HG03442 (cell line): ENCODE measurements around the gene VAMP5.
"Not testable (repeated sequence)": the region's sequence is repeated elsewhere in the genome, so short reads cannot be mapped to it uniquely, and the experiment has no call there.

ENCODE experiments used
- ATAC-seq: cut with Tn5 transposase; IDR thresholded peaks from one replicate; pipeline ENCODE4 v1.9.1; 2021; ENCODE audit warnings: mild to moderate bottlenecking, moderate library complexity; ENCODE audit not compliant: unreplicated experiment

Gene VAMP5

DNA sequence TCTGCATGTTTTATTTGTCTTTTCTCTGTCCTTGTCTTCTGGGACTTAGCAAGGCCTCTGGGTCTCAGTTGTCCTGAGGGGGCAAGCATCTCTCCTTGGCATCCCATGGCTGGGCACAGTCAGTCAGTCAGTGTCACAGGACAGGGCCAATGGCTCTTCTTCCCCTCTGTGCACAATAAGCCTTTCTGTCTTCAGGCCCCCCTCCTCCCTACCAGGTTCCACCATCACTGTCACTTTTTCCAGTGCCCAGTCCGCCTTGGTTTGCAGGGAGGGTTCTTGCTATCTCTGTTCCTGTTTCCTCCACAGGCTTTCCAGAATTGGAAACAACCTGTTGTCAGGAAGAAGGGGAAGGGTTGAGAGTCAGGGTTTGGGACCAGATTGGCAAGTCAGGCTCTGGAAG lies 1.7 kb upstream of the VAMP5 start:
- no peak for ATAC-seq

DNA sequence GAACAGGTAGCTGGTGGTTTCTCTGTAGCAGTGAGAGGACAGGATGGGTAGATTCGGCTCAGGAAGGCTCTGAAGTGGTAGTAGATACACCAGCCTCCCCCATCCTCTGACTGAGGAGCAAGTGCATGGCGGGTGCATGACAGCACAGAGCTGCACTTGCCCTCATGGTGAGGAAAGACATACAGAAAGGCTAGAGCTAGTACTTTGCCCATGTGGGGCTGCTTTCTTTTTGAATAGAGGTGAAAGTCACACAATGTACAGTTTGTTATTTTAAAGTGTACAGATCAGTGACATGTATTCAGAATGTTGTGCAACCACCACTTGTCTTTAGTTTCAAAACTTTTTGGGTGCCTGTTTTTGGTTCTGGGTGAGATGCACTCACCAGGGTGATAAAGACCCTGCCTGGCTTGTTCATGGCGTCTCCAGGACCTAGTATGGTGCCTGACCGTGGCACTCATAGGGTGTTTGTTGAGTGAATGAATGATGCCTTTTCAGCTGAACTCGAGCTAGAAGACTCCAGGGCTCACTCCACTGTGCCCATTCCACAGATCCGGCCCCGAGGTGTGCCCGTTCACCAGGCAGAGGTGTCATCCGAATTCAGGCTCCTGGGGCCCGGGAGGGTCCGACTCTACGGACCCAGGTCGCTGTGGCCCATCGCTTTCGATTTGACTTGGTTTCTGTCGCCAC lies 421 bp upstream of the VAMP5 start:
- ATAC-seq, result no peak

DNA sequence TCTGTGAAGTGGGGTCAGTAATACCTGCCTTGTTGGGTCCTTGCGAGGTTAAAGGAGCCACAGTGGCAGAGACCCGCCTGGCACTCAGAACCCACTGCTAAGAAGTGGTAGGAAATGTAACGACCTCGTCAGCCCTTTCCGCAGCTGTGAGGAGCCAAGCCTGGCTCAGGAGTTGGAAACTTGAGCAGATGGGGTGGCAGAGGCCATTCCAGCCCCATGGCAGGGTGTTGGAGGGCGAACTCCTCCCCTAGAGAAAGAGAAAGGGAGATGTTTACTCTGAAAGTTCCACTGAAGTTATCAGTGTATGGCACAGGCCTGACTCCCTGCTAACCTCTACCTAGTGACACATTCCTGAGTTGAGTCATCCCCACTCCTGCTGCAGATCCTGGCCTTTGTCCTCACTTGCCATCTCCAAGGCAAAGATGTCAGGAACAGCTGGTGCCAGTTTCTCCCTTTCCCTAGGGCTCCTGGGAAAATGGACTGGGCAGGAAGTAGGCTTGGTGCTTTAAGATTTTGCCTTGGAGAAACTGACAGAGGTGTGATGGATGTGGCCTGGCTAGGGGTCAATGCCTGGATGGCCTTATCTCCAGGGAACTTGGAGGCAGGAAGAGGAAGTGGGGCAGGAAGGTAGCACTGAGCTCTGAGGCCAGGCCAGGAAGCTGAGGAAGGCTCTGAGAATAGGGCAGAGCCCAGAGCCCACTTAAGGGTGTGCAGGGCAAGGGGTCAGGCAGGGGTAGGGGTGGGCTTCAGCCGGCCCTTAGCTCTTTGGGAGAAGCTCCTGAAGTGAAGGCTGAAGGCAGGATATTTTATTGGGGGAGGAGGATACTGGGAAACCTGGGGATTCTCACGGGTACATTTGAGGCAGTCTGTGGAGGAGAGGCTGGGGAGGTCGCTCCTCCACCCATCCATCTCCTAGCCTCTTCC lies 888 bp downstream of the VAMP5 start:
- peak; percentile 40 for ATAC-seq

DNA sequence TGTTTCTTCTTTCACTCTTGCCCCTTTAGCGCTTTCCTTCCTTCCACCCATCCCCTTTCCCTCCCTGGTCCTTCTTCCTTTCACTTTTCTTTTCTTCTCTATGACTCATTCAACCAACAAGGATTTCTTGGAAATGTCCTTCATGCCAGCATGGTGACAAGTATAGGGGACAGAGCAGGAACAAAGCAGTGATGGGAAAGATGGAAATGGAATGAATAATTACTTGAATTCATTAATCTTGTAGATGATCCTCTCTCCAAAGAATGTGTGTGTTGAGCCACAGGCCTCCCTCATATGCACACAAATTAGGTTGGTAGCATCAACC lies 1.5 kb downstream of the VAMP5 start:
- ATAC-seq, result no peak

DNA sequence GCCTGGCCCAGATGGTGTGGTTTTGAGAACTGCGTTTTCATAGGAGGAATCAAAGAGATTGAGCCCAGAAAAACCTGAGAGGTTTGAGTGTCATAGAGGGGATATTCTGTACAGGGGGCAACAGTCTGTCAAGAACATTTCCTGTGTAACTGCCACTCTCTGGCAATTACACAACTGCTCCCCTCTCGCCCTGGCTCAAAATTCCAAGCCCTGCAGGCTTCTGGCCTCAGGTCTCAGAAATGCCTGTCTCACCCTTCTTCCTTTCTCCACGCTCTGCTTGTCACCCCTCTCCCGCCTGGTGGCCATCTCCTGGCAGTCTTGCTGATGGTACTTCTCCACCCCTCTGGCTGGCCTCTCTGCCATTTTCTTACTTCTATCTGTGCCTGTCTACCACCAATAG lies 4.0 kb downstream of the VAMP5 start:
- ATAC-seq, result no peak

DNA sequence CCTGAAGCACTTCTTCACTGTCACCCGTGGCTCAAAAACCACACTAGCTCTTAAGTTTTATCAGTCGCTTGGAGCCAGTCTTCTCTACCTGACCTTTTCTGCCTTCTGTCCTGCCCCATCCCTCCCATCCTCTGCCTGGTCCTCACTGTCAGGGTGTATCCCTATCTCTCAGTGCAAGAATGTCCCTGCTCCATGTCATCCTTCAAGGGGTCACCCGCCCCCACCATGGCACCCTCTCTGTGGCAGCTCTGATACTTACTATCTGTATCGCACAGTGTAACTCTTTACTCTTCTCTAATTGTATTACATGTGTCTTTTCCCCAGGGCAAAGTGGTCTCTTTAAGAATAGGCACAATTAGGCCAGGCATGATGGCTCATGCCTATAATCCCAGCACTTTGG lies 4.4 kb downstream of the VAMP5 start:
- ATAC-seq, result no peak

DNA sequence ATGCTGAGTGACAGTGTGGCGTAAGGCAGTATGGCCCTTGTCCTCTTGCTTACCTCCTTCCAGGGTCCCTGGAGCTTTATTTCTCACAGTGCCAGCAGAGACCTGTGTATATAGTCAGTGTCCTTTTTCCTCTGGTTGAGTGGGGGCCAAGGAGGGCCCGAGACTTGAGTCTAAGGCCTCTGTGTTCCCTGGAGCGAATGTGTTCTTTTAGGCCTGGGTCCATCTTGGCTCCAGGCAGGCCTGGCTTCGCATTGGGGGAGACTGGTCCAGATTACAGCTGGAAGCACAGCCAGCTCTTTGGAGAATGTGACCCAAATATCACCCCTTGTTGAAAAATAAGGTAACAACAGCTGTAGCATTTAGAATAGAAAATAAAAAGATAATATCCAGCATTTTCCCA lies 5.0 kb downstream of the VAMP5 start:
- no peak for ATAC-seq

DNA sequence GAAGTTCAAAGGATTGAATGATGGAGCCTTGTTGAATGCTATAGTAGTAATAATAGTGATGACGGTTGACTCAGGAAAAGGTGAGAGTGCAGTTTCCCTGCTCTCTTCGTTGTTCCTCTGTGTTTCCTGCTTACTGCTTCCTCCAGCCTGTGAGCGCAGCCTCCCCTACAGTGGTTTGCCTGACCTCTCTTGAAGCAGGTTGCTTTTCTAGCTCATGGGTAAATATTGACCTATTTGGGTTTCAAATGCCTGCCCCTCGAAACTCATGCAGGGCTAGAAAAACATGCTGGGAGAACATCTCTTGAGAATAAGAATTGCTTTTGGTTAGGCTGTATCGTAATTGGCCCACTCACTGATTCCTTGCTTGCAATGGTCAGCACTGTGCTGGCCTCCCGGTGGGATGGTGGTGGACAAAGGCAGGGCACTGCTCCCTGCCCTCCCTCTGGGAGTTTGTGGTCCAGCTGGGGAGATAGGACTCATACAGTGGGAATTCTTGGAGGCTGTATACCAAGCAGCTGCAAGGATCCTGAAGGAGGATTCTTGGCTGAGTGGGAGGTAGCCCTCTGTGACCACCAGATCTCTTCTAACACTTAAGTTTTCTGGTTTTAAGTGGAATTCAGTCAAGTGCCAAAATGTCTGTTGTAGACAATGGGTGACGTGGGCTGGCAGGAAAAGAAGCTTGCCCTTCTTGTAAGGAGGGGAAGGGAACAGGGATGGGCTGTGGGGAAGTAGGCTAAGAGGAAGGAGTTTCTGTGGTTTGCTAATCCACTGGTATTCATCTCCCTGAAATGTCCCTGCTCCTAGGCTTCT lies 6.0 kb downstream of the VAMP5 start:
- no peak for ATAC-seq

DNA sequence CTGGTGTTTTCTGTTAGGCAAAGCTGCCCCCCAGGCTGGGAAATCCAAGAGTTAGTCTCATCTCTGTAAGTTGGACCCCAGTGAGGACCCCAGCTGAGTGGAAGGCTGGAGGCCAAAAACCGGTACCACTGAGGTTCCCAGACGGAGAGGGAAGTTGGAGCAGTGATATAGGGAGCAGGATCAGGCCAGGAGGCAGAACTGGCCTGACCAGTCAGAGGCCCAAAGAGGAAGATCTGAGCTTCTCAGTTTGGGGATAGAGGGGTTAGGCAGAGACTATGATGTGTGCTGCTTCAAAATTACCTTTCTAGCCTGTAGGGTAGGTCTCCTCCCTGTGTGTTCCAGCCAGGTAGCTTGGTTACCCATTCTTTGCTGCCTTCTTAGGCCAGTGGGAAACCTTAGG lies 6.7 kb downstream of the VAMP5 start:
- ATAC-seq, result no peak

DNA sequence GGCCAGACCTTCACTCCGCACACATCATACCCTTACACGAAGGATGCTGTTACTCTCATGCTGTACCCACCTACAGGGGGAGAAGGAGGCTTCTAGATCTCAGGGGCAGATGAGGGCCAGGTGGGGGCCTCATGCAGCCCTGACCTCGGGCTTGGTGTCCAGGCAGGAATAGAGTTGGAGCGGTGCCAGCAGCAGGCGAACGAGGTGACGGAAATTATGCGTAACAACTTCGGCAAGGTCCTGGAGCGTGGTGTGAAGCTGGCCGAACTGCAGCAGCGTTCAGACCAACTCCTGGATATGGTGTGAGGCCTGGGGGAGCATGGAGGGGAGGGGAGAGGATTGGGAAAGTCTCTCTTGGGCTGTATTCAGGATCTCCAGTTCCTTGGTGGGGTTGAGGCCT lies 7.3 kb downstream of the VAMP5 start:
- no peak for ATAC-seq

DNA sequence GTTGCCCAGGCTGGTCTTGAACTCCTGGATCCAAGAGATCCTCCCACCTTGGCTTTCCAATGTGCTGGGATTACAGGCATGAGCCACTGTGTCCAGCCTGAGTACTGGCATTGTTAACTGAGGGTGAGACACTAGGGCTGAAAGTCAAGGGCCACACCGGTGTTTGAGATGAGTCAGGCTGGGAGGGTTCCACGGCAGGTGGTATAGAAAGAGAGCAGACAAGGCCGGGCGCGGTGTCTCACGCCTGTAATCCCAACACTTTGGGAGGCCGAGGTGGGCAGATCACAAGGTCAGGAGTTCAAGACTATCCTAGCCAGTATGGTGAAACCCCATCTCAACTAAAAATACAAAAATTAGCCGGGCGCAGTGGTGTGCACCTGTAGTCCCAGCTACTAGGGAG lies 8.1 kb downstream of the VAMP5 start:
- not testable (repeated sequence) for ATAC-seq

DNA sequence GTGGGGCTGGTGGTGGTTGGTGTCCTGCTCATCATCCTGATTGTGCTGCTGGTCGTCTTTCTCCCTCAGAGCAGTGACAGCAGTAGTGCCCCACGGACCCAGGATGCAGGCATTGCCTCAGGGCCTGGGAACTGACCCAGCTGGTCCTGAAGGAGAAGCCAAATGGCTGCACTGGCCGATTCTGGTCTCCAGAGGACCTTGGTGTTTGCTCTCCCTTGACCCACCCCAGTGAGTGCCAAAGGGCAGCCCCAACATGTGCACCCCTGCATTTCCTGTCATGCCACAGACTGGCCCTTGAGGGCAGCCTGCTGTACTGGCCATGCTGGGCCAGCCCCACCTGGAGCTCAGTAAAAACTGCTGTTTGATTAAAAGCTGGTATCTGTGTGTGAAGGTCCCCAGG lies 8.8 kb downstream of the VAMP5 start:
- no peak for ATAC-seq

DNA sequence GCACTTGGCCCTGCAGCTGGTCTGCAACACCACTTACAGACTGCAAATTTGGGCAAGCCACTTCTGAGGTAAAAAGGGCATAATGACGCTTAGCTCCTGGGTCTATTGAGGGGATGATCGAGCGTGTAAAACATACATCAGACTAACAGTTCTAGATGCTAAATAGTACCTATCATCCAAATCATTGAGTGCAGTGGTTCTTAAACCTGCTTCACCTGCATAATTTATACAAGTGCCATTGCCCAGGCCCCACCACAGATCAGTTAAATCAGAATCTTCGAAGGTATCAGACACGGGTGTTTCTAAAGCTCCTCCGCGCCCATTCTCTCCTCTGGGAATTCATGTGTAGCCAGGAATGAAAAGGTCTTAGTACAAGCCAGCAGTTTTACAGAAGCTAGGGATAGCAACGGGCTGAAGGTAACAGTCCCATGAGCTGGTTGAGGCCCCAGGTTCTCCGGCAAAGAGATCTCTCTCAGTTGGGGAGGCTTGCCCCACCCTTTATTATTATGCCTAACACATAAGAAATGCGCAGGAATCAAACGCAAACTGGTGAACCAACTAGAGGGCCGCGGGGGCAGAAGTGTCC lies 10.6 kb downstream of the VAMP5 start:
- ATAC-seq, result no peak

DNA sequence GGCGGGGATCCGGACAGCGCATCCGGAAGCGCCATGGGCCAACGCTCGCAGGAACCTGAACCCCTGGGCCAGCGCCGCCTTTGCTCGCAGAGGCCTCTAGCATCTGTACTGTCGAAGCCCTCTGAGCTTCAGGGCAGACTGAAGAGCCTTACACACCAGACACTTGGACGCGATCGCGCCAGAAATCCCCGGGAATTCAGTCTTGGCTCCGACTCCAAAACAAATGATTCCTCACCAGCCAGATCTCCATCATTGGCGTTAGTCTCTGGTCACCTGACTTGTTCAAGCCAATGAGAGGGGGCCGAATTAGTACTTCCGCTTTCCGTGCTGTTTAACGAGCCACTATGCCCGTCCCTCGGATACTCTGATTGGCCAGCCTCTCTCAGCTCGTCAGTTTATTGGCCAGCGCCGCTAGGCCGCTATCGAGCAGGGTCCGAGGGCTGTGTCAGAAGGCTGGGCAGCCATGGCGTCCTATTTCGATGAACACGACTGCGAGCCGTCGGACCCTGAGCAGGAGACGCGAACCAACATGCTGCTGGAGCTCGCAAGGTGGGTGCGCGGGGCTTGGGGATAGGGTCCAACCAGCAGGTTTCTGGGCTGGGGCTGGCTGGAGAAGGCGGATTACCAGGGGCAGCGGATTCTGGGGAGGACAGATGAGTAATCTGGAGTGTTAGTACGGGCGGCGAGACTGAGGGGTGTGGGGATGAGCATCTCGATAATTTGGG lies 11.2 kb downstream of the VAMP5 start, which contains the start of gene RNF181:
TSS of gene RNF181 (plus strand) at position 445 of the 725 bp plus-strand sequence. CDS start at position 464, 19 bp downstream.
- ATAC-seq, result peak; percentile 99

DNA sequence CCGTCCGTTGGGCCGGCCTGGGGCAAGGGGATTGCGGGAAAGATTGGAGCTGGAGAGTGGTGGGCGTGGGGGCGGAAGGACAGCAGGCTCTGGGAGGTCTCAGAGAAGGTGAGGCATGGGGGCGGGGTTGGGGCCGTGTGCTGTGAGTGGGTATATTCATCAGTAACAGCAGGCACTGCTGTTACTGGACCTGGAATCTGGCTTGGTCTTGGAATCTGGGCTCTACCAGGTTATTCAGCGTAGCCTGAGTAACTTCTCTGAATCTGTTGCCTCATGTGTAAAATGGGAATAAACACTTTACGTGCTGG lies 11.7 kb downstream of the VAMP5 start:
- no peak for ATAC-seq

DNA sequence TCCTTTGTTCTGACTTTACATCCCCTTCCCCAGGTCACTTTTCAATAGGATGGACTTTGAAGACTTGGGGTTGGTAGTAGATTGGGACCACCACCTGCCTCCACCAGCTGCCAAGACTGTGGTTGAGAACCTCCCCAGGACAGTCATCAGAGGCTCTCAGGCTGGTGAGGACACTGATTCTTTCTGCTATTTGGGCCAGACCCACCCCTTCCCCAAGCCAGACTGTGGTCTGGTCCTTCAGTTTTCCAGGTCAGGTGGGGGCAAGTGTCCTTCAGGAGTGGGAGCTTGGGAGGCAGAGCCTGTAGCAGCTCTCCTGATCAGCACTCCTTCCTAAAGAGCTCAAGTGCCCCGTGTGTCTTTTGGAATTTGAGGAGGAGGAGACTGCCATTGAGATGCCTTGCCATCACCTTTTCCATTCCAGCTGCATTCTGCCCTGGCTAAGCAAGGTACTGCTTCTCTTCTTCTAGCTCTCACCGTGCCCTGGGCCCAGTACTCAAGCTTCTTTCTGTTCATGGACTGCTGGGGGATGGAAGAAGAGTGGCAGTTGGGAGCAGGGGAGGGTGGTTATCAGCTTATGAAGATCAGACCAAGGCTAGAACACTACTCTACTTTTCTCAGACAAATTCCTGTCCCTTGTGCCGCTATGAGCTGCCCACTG lies 12.4 kb downstream of the VAMP5 start:
- ATAC-seq, result no peak

DNA sequence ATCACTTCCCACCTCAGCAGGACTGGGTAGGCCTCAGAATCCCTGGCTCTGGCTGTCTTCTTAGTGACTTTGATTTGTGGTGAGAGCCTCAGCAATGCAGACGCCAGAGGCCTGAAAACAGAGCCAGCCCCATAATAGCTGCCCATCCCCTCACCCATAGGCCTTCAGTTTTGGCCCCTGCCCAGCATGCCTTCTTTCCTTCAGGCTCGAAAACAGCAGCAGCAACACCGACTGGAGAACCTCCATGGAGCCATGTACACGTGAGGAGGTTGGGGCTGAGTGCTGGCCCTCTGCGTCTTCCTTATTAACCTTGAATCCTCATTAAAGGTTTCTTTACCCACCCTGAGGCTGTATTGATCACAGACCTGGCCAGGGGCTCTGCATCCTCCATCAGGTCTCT lies 13.0 kb downstream of the VAMP5 start:
- no peak for ATAC-seq

DNA sequence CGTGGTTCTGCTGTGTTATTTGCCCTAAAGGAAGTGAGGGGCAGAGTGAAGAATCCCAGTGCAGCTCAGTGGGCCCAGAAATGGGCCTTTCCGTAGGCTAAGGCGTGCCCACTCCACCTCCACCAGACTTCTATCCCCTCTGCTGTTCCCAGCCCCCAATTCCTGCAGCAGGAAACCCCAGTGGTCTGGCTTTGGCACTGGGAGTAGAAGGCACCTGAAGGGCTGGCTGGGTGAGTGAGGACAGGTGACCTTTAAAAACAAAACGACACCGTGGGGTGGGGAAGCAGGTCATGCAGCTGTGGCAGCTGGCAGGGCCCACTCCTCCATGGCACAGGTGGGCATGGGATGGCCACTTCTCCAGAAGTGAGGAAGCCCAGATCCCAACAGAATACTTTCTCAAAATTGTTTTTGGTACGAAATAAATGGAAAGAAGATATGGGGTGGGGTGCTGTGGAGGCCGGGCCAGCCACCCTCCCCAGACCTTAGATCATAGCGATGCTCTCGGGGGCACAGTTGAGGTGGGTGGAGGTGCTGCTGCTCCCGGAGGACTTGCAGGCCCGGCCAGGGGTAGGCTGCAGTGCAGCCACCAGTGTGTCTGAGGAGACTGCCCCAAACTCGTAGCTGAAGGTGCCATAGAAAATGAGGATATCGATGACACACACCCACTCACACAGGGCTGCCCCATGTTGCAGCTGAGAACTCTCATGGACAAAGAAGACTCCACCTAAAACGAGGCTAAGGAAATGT lies 14.5 kb downstream of the VAMP5 start:
- no peak for ATAC-seq

DNA sequence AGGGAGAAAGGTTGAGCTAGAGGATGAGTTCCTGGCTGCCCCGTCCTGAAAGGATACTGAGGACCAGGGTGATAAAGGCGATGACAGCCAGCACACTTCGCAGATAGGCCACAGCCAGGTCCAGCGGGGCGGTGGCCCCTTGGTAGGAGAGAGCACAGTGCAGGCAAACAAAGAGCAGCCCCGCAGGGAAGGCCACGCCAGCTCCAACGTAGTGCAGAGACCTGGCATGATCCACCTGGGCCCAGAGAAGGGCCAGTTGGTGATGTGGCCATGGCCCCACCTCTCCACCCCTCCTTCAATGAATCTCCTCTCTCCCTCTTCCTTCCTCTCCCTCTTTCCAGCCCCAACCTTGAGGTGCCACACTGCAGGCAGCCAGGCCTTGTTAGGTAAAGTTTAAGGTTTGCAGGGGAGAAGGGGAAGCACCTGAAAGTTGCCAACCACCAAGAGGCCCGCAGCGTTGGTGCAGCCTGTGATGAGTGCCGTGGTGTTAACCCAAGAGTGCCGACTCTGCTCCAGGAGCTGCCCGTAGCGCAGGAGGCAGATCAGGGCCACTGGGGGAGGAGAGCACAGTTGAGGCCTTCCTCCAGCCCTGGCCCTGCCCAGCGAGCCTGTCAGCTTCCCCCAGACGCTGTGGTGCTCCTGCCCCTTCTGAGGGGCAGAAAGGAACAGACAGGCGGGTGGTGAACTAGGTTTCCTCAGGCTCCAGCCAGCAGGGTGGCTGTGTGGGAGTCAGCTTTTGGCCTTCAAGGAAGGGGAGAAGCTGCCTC lies 15.4 kb downstream of the VAMP5 start:
- ATAC-seq, result no peak
